OCI-LY7 (cell line): ENCODE results near the gene AGBL1. TPM values are rescaled to one million over a fixed set of nuclear protein-coding genes. Genes with fewer than 3 reads are reported as not detected.

Experiments used
- BruUV-seq: library from RNA; stranded (reverse); fragments of 400-500 nt; replicated peaks from 2 replicates; lab custom pipeline; 2021; lab: Mats Ljungman, UMichigan
- CTCF ChIA-PET: fragments of 300-600 bp; sonication (Branson Sonifier 250); formaldehyde crosslinking; loops from one replicate; lab custom pipeline; 2022; ENCODE audit warnings: antibody characterized with exemption; ENCODE audit not compliant: unreplicated experiment; lab: Charles Lee
- POLR2A ChIA-PET: fragments of 300-600 bp; sonication (Branson Sonifier 250); formaldehyde crosslinking; loops from one replicate; lab custom pipeline; 2022; ENCODE audit warnings: antibody characterized with exemption; lab: Charles Lee
- DNase-seq: peaks from one replicate; pipeline ENCODE4 v3.0.0-alpha.2; 2015; ENCODE audit warnings: low spot score
- H2AFZ ChIP-seq: fragments of 200-600 bp; sonication (generic), shearing (Covaris generic); 2 replicates; pipeline ENCODE4 v1.6.1; 2014; ENCODE audit warnings: mild to moderate bottlenecking, antibody characterized with exemption, low read length, moderate library complexity
- H3K27ac ChIP-seq: fragments of 200-600 bp; sonication (generic); 2 replicates; pipeline ENCODE4 v1.5.1; 2014; ENCODE audit warnings: mixed run types, low read depth, mild to moderate bottlenecking, moderate library complexity, low read length, inconsistent platforms; ENCODE audit not compliant: poor library complexity, severe bottlenecking
- H3K36me3 ChIP-seq: fragments of 200-600 bp; sonication (generic); 2 replicates; pipeline ENCODE4 v1.6.1; 2014; ENCODE audit warnings: mild to moderate bottlenecking, antibody characterized with exemption, low read length, moderate library complexity, mixed read lengths; ENCODE audit not compliant: insufficient read depth
- H3K4me1 ChIP-seq: fragments of 200-600 bp; sonication (generic); 2 replicates; pipeline ENCODE4 v1.5.1; 2014; ENCODE audit warnings: mild to moderate bottlenecking, low read length; ENCODE audit not compliant: insufficient read depth, poor library complexity, severe bottlenecking
- H3K4me2 ChIP-seq: fragments of 200-600 bp; sonication (generic); 2 replicates; pipeline ENCODE4 v1.6.1; 2014; ENCODE audit warnings: mild to moderate bottlenecking, low read length
- H3K4me3 ChIP-seq: fragments of 200-600 bp; sonication (generic); 2 replicates; pipeline ENCODE4 v1.5.1; 2014; ENCODE audit warnings: mild to moderate bottlenecking, low read depth, low read length; ENCODE audit not compliant: poor library complexity, severe bottlenecking
- H3K79me2 ChIP-seq: fragments of 200-600 bp; sonication (generic); 2 replicates; pipeline ENCODE4 v1.6.1; 2016; ENCODE audit warnings: low read depth, mild to moderate bottlenecking, low read length, moderate library complexity, mixed read lengths; ENCODE audit not compliant: insufficient read depth
- H3K9me2 ChIP-seq: fragments of 200-600 bp; sonication (generic); 2 replicates; pipeline ENCODE4 v1.6.1; 2016; ENCODE audit warnings: mild to moderate bottlenecking, low read length, mixed read lengths; ENCODE audit not compliant: insufficient read depth
- H3K9me3 ChIP-seq: fragments of 200-600 bp; sonication (generic); 2 replicates; pipeline ENCODE4 v1.6.1; 2014; ENCODE audit warnings: mild to moderate bottlenecking, mixed run types, low read length, mixed read lengths
- H4K20me1 ChIP-seq: fragments of 200-600 bp; sonication (generic); 2 replicates; pipeline ENCODE4 v1.6.1; 2014; ENCODE audit warnings: mild to moderate bottlenecking, antibody characterized with exemption, low read length, moderate library complexity, mixed read lengths; ENCODE audit not compliant: insufficient read depth
- CTCF ChIP-seq: fragments of 200-600 bp; sonication (generic); conservative IDR thresholded peaks from 2 replicates; pipeline ENCODE4 v1.5.1; 2014; ENCODE audit warnings: mild to moderate bottlenecking, antibody characterized with exemption, low read length, moderate library complexity, mixed read lengths
- EZH2phosphoT487 ChIP-seq: fragments of 200-600 bp; sonication (generic); IDR thresholded peaks from 2 replicates; pipeline ENCODE4 v1.6.1; 2018; ENCODE audit warnings: low read depth, borderline replicate concordance, mild to moderate bottlenecking, mixed run types, antibody characterized with exemption, low read length, moderate library complexity, mixed read lengths
- intact Hi-C: fragments of 100-400 bp; cut with micrococcal nuclease; formaldehyde crosslinking; loops from one replicate; pipeline ENCODE4 v1.10.0; 2022; ENCODE audit not compliant: unreplicated experiment
- total RNA-seq, 2 experiments: library from RNA; depleted of rRNA in 1 of 2; stranded (reverse); fragments of >200 nt in 1 of 2; shearing (Covaris generic) in 1 of 2; gene quantifications; 2 replicates each; pipeline ENCODE4 v1.2.3, GENCODE V29; 2014 to 2022

The AGBL1 gene
- total RNA-seq, 2 experiments from 2014 or later, result not detected

- no peak for DNase-seq
- CTCF ChIA-PET, result no interaction called here
- no TSS peak for BruUV-seq
These were observed 293.5 kb downstream of the AGBL1 start for GRCh38 chr15:86373147-86373546.

GRCh38 chr15:86375733-86376280 is 296.1 kb downstream of the AGBL1 start:
- POLR2A ChIA-PET, result interaction anchor here (1.2 kb wide), 1 partner anchor 17 kb away, joined by 3 read pairs; no protein-coding TSS in a partner anchor
- no TSS peak for BruUV-seq
- CTCF ChIA-PET, result no interaction called here

More at GRCh38 chr15:86373147-86373546, 293.5 kb downstream of the AGBL1 start:
- TF ChIP-seq EZH2phosphoT487 (no peak), CTCF (no peak)
- Histone ChIP-seq H3K36me3 (no peaks in the 10 kb centered on the region), H3K79me2 (no peaks in the 10 kb centered on the region), H4K20me1 (no peaks in the 10 kb centered on the region), H3K9me3 (no peaks in the 10 kb centered on the region), H3K4me2 (no peak overlapping the region), H2AFZ (no peak overlapping the region), H3K9me2 (no peaks in the 10 kb centered on the region), H3K4me1 (no peaks in the 10 kb centered on the region), H3K4me3 (no peak overlapping the region), H3K27ac (no peak overlapping the region)
- intact Hi-C loops, result no loop called here
- POLR2A ChIA-PET, result no interaction called here

More at GRCh38 chr15:86375733-86376280, 296.1 kb downstream of the AGBL1 start:
- Histone ChIP-seq H3K9me3 (no peaks in the 10 kb centered on the region), H3K36me3 (no peaks in the 10 kb centered on the region), H3K4me1 (no peaks in the 10 kb centered on the region), H4K20me1 (no peaks in the 10 kb centered on the region), H2AFZ (no peak overlapping the region), H3K27ac (no peak overlapping the region), H3K9me2 (no peaks in the 10 kb centered on the region), H3K4me3 (no peak overlapping the region), H3K4me2 (no peak overlapping the region), H3K79me2 (no peaks in the 10 kb centered on the region)
- intact Hi-C loops, result no loop called here
- DNase-seq, result no peak
- TF ChIP-seq CTCF (no peak), EZH2phosphoT487 (no peak)
